Activated CD4-positive, CD25-positive, alpha-beta regulatory T cell treated with anti-CD3 and anti-CD28 coated beads, Interleukin-2, amount 50 U/mL, for 16 hours (primary cell): ENCODE results near the gene EPB41.
"Not testable (repeated sequence)": the region's sequence is repeated elsewhere in the genome, so short reads cannot be mapped to it uniquely, and the experiment has no call there.

Experiments used
- DNase-seq: peaks from one replicate; pipeline ENCODE4 v3.0.0-alpha.2; 2020; ENCODE audit warnings: low read depth, low spot score

EPB41 gene

GRCh38 chr1:29105822-29106221 is 191.5 kb downstream of the EPB41 start:
- DNase-seq = no peak

- DNase-seq = not testable (repeated sequence)
Measured at GRCh38 chr1:29108041-29108440, 193.7 kb downstream of the EPB41 start.

GRCh38 chr1:29112705-29113412 is 198.5 kb downstream of the EPB41 start:
- DNase-seq = no peak

- DNase-seq = no peak
Measured at GRCh38 chr1:29113413-29114117, 199.2 kb downstream of the EPB41 start.

GRCh38 chr1:29114654-29115053 is 200.3 kb downstream of the EPB41 start:
- no peak for DNase-seq

GRCh38 chr1:29117381-29117780 is 203.0 kb downstream of the EPB41 start:
- DNase-seq = no peak

GRCh38 chr1:29119121-29119929 is 205.0 kb downstream of the EPB41 start:
- DNase-seq = no peak

GRCh38 chr1:29120367-29120766 is 206.0 kb downstream of the EPB41 start:
- DNase-seq = no peak

- DNase-seq = peak; percentile 11
Measured at GRCh38 chr1:29120947-29121485, 206.6 kb downstream of the EPB41 start.

GRCh38 chr1:29121516-29121935 is 207.2 kb downstream of the EPB41 start:
- no peak for DNase-seq

- DNase-seq = no peak
Measured at GRCh38 chr1:29121936-29122681, 207.7 kb downstream of the EPB41 start.

GRCh38 chr1:29122682-29123052 is 208.3 kb downstream of the EPB41 start:
- no peak for DNase-seq

GRCh38 chr1:29123053-29123886 is 208.9 kb downstream of the EPB41 start:
- DNase-seq = no peak

- no peak for DNase-seq
Measured at GRCh38 chr1:29123887-29124365, 209.6 kb downstream of the EPB41 start, which contains the start of gene TMEM200B. Gene TMEM200B (minus strand): TSS chr1:29123903. CDS start chr1:29121828, 2,075 bp downstream.

- no peak for DNase-seq
Measured at GRCh38 chr1:29124366-29125236, 210.2 kb downstream of the EPB41 start.

- no peak for DNase-seq
Measured at GRCh38 chr1:29125237-29125641, 210.9 kb downstream of the EPB41 start.

GRCh38 chr1:29125788-29126187 is 211.4 kb downstream of the EPB41 start:
- no peak for DNase-seq

GRCh38 chr1:29126198-29126597 is 211.8 kb downstream of the EPB41 start:
- no peak for DNase-seq

- DNase-seq = no peak
Measured at GRCh38 chr1:29128739-29129138, 214.4 kb downstream of the EPB41 start.
